GM18502 (cell line): ENCODE data around the gene EXD3.
"Not testable (repeated sequence)": the region's sequence is repeated elsewhere in the genome, so short reads cannot be mapped to it uniquely, and the experiment has no call there.

ENCODE experiments used
- ATAC-seq: cut with Tn5 transposase; IDR thresholded peaks from one replicate; pipeline ENCODE4 v1.9.1; 2021; ENCODE audit warnings: mild to moderate bottlenecking; ENCODE audit not compliant: unreplicated experiment, poor library complexity

EXD3 gene

DNA sequence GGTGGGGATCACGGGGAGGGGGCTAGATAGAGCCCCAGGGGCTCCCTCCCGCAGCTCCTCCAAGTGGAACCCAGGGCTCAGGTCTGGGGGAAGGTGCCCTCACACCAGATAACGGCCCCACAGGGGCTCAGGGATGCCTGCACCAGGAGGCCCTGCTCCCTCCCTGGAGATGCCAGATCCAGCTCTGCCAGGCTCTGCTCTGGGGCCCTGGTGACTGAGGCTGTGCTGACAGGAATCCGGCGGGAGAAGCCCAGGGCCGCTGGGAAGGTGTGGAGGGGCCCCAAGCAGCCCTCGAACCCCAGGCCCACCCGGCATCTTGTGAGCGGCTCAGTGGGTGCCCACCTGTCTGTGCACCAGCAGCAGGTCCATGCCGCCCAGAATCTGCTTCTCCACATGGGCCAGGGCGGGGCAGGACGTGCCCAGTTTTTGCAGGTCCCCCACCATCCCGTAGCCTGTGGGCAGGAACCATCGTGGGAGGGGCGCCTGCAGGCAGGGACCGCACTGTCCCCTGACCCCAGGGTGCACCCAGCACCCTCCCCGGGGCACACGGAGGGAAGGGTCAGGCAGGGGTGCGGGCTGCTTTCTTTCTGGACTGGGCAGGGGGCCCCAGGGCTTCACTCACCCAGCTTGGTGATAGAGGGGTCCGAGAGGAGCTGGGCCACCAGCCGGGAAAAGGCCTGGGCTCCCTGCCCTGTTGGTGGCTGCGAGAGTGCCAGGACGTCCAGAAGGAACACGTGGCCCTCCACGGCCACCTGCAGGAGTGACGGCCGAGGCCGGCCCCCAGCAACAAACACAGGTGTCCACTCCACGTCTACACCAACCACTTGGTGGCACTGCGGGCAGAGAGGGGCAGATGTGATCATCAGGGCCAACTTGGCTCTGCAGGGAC, 72.0 kb downstream of the EXD3 start:
- no peak for ATAC-seq

DNA sequence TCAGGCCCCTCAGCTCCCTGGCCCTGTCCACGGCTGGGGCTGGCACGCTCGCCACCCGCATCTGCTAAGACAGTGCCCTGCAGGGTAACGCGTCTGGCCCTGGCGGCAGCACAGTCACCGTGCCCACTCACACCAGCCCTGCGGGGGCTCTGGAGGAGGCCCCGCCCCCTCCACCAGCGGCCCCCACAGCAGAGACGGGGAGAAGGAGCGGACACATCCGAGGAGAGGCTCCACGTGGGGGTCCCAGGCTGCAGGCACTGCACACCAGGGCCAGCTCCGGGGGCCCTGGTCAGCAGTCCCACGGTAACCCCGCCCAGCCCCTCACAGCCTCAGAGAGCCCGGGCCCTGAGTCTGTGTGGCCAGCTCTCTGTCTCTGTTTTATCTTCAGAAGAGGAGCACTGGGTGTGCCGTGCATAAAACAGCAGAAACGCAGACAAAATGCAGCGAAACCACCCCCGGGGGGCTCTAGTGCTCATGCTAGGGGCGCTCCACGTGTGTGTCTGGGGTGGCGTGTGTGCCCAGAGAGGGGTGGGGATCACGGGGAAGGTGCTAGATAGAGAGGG, 73.4 kb downstream of the EXD3 start:
- ATAC-seq: no peak

DNA sequence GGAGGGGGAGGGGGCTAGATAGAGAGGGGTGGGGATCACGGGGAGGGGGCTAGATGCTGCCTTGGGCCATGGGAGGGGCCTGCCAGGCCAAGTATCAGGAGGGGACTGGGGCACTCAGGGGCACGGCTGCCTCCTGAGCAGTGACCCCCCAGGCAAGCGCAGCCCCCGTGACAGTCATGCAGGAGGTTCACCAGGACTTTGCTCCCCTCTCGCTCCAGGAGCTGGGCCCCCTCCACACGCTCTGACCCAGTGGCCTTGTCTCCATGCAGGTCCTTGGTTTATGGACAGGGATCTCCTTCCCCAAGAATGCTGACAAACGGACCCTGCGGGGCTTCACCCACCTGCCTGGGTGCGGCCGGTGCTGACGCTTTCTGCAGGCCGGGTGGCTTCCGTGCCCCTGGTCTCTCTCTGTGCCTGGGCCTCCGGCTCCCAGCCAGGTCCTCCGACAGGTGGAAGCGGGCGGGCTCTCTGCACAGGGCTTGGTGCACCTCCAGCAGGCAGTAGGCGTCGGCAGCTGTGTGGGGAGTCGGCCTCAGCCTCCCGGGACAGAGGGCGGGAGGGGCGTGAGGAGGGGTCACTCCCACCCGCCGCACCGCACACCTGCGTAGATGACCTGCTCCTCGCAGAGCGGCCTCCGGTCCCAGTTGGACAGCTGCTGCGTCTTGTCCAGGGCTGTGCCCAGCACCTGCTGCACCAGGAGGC, 74.0 kb downstream of the EXD3 start:
- no peak for ATAC-seq

DNA sequence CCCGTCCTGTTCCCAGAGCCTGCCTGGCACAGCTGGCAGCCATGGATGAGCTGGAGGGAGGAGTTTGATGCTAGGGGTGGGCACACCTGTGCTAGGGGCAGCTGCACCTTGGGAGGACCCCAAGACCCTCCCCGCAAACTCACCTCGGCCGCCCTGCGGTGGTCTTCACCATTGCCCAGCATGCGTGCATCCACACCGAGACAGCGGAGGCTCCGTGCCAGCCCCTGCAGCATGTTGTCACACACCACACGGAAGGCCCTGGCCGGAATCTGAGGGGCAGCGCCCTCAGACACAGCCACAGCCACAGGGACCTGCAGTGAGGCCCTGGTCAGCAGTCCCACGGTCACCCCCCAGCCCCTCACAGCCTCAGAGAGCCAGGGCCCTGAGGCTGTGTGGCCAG, 75.0 kb downstream of the EXD3 start:
- no peak for ATAC-seq

DNA sequence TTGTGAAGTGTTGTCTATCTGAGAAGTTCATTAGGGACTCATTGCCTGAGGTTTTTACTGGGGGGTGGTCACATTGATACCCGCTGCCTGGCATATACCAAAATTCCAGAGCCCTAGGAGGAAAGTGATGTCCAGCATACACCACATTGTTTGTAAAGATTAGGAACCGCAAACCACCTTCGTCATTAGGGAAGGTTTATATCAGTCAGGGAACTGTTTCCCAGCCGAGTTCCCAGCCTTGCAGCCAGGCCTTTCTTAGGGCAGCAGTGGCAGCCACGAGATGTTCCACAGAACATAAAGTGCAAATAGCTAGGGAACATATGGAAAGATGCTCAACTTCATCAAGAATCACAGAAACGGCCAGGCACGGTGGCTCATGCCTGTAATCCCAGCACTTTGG, 80.5 kb downstream of the EXD3 start:
- no peak for ATAC-seq

DNA sequence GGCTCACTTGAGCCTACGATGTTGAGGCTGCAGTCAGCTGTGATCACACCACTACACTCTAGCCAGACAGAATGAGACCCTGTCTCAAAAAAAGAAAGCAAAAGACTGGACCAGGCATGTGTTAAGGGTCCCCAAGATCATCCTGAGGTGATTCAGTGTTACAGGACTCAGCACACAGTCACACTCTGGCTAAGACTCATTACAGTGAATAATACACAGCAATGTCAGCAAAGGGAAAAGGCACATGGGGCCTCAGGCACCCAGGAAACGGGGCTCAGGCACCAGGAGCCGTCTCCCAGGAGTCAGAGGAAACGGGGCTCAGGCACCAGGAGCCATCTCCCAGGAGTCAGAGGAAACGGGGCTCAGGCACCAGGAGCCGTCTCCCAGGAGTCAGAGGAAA, 81.7 kb downstream of the EXD3 start:
- no peak for ATAC-seq

DNA sequence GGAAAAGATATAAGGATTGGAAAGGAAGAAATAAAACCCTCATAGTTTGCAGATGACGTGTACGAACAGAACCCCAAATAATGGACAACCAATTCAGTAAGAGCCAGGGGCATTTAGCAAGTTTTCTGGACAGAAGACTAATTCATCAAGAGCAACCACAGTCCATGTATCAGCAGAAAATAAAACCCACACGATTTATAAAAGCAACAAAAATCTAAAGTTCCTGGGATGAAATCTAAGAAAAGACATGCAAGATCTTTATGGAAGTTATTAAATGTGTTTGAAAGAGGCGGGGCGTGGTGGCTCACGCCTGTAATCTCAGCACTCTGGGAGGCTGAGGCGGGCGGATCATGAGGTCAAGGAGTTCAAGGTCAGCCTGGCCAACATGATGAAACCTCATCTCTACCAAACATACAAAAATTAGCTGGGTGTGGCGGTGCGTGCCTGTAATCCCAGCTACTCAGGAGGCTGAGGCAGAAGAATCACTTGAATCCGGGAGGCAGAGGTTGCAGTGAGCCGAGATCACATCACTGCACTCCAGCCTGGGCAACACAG, 83.0 kb downstream of the EXD3 start:
- ATAC-seq: not testable (repeated sequence)

DNA sequence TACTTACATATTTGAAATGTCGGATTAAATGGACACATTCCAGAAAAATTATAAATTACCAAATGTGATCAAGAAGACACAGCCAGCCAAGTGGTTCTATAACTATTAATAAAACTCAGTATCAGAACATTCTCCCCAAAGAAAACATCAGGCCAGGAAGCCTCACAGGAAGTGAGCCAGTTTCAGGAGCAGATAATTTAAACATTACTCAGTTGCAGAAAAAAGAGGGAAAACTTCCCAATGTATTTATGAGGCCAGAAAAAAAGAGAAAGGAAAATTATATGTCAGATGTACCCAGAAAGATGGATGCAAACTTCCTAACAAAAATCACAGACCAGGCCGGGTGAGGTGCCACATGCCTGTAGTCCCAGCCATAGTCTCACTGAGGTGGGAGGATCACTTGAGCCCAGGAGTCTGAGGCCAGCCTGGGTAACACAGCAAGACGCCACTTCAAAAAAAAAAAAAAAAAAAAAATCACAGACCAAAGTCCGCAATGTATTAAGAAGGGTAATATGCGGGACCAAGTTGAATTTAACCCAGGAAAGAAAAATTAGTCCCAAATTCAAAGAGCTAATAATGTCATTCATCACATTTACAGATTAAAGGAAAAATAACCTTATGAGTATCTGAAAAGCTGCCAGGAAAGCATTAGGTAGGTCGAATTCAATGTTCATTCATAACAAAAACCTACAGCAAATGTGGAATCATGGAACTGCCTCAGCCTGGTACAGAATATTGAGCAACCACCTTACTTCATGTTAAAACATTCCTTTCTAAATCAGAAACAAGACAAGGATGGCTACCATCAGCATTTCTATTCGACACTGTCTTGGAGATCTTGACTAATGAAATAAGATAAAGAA, 83.7 kb downstream of the EXD3 start:
- ATAC-seq: no peak

DNA sequence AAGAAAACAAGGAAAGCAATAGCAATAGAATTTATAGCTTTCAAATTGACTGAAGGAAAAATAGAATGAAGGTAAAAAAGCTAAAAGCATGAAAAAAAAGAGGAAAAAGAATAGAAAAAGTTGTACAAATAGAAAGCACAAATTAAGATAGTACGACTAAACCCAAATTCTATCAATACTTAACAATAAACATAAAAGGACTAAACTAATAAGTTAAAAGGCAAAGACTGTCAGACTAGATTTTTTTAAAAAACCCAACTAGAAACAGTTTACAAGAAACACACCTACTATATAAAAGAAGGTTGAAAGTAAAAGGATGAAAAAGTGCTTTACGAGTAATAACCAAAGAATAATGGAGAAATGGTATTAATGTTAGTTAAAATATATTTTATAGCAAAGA, 86.2 kb downstream of the EXD3 start:
- ATAC-seq: no peak

DNA sequence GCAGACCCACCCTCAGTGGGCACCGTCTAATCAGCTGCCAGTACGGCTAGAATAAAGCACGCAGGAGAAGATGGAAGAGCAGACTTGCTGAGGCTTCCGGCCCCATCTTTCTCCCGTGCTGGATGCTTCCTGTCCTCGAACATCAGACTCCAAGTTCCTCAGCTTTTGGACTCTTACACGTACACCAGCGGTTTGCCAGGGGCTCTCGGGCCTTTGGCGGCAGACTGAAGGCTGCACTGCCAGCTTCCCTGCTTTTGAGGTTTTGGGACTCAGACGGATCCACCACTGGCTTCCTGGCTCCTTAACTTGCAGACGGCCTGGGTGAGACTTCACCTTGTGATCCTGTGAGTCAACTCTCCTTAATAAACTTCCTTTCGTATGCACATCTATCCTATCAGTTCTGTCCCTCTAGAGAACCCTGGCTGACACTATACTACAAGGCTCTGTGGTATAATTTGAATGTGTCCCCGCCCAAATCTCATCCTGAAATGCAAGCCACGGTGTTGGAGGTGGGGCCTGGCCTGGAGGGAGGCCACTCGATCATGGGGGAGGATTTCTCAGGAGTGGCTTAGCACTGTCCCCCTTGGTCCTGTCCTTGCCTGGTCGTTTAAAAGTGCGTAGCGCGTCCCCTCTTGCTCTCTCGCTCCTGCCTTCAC, 89.8 kb downstream of the EXD3 start:
- no peak for ATAC-seq

DNA sequence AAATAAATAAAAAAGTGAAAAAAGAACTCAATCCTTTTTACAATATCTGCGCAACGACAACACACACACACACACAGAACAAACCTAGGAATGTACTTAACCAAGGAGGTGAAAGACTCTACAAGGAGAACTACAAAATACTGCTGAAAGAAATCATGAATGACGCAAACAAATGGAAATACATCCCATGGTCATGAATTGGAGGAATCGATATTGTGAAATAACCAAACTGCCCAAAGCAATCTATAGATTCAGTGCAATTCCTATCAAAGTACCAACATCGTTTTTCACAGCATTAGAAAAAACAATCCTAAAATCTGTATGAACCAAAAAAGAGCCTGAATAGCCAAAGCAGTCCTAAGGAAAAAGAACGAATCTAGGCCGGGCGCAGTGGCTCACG, 91.0 kb downstream of the EXD3 start:
- no peak for ATAC-seq

DNA sequence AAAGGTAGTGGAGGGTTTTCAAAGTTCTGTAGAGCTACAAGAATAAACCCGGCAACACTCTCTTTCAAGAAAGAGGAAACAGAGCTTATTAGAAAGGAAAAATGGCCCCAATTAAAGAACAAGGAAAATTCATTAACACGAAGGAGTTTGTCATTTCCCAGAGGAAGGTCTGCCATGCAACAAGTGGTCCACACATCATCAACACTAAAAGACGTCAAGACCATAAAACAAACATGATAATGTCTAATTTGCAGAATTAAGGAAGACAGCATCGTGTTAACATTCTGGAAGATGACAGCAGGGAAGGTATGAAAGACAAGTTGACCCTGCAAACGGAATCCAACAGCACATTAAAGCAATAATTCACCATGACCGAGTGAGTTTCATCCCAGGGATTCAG, 92.3 kb downstream of the EXD3 start:
- ATAC-seq: no peak

DNA sequence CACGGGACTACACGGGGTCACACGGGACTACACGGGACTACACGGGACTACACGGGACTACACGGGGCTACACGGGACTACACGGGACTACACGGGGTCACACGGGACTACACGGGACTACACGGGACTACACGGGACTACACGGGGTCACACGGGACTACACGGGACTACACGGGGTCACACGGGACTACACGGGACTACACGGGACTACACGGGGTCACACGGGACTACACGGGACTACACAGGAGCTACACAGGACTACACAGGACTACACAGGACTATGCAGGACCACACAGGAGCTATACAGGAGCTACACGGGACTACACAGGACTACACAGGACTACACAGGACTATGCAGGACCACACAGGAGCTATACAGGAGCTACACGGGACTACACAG, 93.4 kb downstream of the EXD3 start:
- not testable (repeated sequence) for ATAC-seq

DNA sequence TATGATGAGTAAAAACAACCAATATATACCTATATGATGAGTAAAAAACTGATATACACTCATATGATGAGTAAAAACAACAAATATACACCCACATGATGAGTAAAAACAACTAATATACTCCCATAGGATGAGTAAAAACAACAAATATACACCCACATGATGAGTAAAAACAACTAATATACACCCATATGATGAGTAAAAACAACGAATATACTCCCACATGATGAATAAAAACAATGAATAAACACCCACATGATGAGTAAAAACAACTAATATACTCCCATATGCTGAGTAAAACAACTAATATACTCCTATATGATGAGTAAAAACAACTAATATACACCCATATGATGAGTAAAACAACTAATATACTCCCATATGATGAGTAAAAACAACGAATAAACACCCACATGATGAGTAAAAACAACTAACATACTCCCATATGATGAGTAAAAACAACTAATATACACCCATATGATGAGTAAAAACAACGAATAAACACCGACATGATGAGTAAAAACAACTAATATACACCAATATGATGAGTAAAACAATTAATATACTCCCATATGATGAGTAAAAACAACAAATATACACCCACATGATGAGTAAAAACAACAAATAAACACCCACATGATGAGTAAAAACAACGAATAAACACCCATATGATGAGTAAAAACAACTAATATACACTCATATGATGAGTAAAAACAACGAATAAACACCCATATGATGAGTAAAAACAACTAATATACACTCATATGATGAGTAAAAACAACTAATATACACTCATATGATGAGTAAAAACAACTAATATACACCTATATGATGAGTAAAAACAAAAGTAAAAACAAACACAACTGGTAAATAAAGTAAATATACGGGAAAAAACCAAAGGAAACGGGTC, 95.1 kb downstream of the EXD3 start:
- ATAC-seq: not testable (repeated sequence)

DNA sequence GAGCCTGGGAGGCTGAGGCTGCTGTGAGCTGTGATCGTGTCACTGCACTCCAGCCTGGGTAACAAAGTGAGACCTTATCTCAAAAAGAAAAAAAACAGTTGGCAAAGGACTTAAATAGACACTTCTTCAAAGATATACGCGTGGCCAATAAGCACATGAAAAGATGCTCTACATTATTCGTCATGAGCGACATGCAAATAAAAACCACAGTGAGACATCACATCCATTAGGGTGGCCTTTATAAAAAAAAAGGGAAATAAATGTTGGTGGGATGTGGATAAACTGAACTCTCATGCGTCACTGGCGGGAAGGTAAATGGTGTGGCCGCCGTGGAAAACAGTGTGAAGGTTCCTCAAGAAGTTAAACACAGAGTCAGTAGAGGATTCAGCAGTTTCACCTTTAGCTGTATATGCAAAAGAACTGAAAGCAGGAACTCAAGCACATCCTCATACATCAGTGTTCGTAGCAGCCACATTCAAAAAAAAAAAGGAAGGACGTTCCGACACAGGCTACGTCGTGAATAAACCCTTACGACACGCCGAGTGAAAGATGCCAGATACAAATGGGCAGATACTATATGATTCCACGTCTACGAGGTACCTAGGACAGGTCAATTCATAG, 96.4 kb downstream of the EXD3 start:
- ATAC-seq: no peak

DNA sequence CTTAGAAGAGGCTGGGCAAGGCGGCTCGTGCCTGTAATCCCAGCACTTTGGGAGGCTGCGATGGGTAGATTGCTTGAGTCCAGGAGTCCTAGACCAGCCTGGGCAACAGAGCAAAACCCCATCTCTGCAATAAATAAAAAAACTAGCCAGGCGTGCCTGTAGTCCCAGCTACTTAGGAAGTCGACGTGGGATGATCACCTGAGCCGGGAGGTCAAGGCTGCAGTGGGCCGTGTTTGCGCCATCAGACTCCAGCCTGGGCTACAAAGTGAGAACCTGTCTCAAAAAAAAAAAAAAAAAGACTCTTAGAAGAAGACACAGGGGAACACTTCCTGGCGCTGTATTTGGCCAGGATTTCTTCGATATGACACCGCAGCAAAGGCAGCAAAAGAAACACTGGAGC, 97.2 kb downstream of the EXD3 start:
- no peak for ATAC-seq

DNA sequence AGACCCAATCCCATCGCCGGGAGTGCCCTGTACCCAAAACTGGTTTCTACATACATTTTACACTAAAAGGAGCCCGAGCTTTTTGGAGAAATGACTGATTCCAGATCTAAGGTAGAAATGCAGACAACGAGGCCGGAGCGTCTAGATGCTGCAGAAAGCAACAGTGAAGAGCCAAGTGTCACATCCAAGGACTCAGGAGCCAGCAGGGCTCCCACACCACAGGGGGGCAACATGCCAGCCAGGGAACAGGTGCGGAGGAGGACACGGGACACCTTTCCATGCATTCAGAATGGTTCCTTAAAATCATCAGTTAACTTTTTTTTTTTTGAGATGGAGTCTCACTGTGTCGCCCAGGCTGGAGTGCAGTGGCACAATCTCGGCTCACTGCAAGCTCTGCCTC, 97.8 kb downstream of the EXD3 start:
- ATAC-seq: no peak
